ENCODE results near the gene COA3.

DNA sequence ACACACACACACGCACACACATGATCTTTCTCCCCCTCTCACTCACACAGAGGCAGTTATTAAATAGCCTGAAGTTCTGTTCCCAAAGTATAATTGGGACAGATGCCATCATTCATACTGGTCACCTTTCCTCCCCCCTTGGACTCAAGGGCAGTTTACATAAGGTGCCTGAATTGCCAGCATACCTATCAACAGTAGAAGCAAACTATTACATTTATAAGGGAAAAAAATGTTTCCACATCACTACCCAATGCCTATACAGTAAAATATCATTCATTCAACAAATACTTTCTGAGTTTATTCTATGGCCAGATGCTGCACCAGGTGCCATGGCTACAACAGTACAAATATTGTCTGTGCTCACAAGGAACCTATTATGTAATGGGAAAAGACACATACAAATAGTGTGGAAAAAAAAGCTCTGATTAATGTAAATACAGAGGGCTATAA, 6.4 kb upstream of the COA3 start:
- TF ChIP-seq POLR2A (IDR thresholded peaks at IDR 0.05), result no peak
- TF ChIP-seq, protein P1, sequence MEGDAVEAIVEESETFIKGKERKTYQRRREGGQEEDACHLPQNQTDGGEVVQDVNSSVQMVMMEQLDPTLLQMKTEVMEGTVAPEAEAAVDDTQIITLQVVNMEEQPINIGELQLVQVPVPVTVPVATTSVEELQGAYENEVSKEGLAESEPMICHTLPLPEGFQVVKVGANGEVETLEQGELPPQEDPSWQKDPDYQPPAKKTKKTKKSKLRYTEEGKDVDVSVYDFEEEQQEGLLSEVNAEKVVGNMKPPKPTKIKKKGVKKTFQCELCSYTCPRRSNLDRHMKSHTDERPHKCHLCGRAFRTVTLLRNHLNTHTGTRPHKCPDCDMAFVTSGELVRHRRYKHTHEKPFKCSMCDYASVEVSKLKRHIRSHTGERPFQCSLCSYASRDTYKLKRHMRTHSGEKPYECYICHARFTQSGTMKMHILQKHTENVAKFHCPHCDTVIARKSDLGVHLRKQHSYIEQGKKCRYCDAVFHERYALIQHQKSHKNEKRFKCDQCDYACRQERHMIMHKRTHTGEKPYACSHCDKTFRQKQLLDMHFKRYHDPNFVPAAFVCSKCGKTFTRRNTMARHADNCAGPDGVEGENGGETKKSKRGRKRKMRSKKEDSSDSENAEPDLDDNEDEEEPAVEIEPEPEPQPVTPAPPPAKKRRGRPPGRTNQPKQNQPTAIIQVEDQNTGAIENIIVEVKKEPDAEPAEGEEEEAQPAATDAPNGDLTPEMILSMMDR (IDR thresholded peaks at IDR 0.05), result no peak

All from Peyer's patch (tissue), 4 donors.